GM04504 (cell line): Measurements from ENCODE around the gene ACTR3C.
"Not testable (repeated sequence)": the region's sequence is repeated elsewhere in the genome, so short reads cannot be mapped to it uniquely, and the experiment has no call there.

Source experiments
- DNase-seq: peaks from one replicate; pipeline ENCODE4 v3.0.0-alpha.2; 2012; ENCODE audit warnings: low read depth

The ACTR3C gene

DNA sequence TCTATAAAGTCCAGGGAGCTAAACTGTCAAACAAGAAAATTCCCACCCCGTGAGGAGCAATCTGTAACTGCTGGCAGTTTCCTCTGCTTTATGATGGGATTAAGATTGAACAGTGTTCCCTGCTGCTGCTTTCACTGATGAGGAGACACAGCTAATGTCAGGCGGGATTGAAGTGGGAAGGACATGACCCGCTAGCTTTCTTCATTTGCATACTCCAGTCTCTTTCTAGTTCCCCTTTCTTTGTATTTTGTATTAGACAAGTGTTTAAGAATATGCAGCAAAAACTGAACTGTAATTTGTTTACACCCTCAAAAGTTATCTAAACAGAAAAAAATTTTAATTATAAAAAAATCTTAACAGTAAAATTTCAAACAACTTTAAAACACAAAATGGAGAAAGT is 40.2 kb downstream of the ACTR3C start:
- DNase-seq: not testable (repeated sequence)

DNA sequence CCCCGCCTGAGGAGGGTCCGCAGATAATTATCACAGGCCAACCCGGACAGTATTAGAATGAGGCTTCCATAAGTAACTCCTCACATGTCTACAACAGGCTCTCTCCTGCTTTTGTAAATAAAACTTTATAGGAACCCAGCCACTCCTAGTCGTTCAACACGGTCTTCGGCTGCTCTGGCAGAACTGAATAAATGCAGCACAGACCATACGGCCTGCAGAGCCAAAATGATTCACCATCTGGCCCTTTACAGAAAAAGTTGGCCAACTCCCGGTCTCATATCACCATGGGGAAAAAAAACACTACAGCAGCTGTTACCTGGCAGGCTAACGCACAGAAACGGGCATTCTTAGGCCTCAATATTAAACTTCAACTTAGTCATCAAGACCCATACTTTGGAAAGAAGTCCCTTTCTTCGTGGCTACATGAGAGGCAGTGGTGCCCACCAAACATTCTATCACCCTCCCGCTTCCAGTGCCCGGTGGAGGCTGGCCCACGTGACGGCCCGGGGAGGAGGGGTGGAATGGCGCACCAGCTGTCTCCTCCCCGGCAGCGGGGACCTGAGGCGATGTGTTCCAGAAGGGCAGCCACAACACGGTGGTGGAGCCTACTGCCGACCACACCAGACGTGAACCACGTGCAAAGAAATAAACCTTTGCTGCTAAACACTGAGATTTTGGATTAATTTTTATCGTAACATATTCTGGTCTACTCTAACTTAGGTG is 41.5 kb downstream of the ACTR3C start:
- not testable (repeated sequence) for DNase-seq

GRCh38 chr7:150278383-150278782 is 45.0 kb downstream of the ACTR3C start:
- not testable (repeated sequence) for DNase-seq

GRCh38 chr7:150276132-150276695 is 47.1 kb downstream of the ACTR3C start:
- not testable (repeated sequence) for DNase-seq

DNA sequence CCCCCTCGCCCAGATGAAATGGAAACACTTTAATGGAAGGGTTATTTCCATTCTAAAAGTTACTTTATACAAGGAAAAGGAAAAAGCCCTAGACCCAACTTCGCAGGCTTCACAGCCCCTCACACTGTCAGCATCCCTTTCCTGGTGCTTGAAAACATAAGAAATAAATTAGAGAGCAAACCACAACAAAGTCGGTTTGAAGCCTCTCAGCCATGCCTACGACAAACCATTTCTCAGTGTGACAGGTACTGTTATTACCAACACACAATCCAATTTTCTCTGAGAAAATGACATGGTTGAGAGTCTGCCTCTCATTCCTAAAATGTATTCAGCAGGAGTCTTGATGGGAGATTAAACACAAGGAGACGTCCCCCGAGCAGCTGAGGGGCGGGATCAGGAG is 51.4 kb downstream of the ACTR3C start:
- DNase-seq: not testable (repeated sequence)

GRCh38 chr7:150270101-150270824 is 53.1 kb downstream of the ACTR3C start:
- not testable (repeated sequence) for DNase-seq

DNA sequence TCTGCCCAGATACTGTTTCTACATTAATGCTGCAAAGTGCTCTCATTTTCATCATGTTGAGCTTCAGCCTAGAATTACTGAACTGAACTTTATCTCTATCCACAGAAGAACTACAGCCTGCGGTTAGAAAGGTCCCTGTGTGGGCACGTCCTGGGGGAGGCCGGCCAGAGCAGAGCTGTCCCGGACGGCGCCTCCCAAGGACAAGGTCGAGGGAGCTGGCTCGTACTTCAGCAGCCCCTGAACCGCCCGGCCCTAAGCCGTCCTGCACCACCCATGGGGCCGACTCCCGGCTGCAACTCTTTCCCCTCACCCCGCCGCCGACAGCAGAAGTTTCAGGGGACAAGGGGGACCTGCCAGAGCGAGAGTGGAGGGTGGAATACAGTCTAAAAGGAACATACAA is 54.5 kb downstream of the ACTR3C start:
- DNase-seq: not testable (repeated sequence)

DNA sequence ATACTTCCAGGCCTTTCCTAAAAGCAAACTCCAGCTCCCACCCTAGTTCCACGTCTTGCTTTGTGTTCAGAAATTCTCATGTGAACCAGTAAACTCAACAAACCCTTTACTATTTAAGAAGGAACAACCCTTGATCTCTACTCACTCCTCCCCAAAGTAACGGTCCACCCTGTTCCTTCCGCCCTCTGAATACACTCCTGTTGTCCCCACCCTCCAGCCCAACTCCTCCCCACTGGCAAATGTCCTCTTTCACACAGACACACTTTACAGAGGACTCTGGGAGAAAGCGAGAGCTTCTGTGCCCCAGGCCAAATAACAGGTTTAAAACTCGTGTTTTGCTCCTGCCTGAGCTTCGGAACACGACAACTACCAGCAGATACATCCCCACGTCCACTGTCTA is 55.1 kb downstream of the ACTR3C start:
- DNase-seq: not testable (repeated sequence)

- not testable (repeated sequence) for DNase-seq
These were observed 56.2 kb downstream of the ACTR3C start for GRCh38 chr7:150266953-150267665.

- not testable (repeated sequence) for DNase-seq
These were observed 60.7 kb downstream of the ACTR3C start for GRCh38 chr7:150262656-150263055.

DNA sequence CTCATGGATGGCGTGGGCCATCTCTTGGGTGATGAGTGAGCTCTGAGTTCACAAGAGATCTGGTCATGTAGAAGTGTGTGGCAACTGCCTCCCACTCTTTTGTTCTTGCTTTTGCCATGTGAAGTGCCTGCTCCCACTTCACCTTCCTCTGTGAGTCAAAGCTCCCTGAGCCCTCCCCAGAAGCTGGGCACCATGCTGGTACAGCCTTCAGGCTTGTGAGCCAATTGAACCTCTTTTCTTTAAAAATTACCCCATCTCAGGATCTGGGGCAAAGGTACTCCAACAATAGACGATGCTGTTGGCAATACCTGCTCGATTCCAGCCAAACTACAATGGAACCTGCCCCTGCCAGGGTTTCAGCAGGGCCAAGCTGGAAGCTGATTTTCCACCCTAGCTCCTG is 75.6 kb downstream of the ACTR3C start:
- not testable (repeated sequence) for DNase-seq

DNA sequence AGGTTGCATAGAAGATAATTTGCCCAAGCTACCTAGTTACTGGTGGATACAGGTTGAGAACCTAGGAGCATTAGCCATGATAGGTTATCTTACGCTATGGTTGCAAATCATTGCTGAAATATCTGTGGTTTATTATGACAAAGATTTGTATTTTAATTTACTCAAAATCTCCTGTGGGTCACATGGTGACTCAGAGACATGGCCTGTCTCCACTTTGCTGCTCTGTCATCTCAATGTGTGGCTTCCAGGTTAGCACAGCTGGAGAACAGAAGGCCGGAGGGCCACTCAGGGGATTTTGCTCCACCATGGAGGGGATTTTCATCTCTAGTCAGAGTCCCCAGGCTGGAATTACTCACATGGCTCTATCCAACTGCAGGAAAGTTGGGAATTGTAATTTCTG is 78.1 kb downstream of the ACTR3C start:
- DNase-seq: not testable (repeated sequence)

GRCh38 chr7:150242935-150243334 is 80.4 kb downstream of the ACTR3C start:
- not testable (repeated sequence) for DNase-seq

- DNase-seq: not testable (repeated sequence)
These were observed 97.9 kb downstream of the ACTR3C start for GRCh38 chr7:150225444-150225843.

- DNase-seq: not testable (repeated sequence)
These were observed 101.0 kb downstream of the ACTR3C start for GRCh38 chr7:150222083-150222972.

- not testable (repeated sequence) for DNase-seq
These were observed 102.6 kb downstream of the ACTR3C start for GRCh38 chr7:150220673-150221181.

- DNase-seq: not testable (repeated sequence)
These were observed 103.2 kb downstream of the ACTR3C start for GRCh38 chr7:150219941-150220658.

DNA sequence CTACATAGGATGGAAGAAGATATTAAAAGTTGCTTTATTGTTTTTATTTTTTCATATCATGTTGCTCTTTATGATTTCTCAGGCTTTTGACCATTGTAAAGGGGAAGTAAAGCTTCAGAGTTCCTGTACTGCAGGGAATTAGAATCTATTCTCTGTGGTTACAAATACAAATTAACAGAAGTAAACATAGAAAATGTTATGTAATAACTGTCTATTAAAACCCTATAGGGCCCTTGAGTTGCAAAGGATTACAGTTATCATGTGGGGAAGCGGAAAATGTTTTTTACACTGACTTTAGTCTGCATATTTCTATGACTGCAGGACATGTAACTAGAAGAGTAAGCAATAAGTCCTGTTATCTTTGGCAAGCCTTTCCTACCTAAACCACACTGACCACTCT is 116.5 kb downstream of the ACTR3C start:
- DNase-seq: not testable (repeated sequence)

DNA sequence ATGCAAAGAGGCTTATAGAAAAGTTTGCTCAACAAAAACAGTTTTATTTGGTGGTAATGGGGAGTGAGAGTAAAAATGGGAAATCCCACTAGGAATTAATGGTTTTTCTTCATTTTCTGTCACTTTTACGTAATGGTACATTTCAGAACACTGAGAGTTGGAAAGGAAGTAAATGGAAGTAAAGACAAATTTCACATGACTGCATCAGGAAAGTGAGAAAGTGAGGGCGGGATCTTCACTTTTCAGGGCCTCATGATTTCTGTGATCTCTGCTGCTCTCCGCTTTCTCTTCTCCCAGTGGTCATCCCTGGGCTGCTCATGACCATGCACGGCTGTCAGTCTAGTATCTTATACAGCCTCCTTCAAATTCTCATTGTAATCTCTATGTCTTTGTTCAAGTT is 117.5 kb downstream of the ACTR3C start:
- DNase-seq: not testable (repeated sequence)

- DNase-seq: not testable (repeated sequence)
These were observed 118.8 kb downstream of the ACTR3C start for GRCh38 chr7:150204577-150204976.
